Astrocyte (in vitro differentiated cells and primary cell): Measurements from ENCODE around the gene KLRC4.

Experiments
- CTCF ChIP-seq: IDR thresholded peaks from 2 replicates; pipeline ENCODE4 v1.5.1; 2011; ENCODE audit warnings: low read depth, mild to moderate bottlenecking, inconsistent platforms, low read length, moderate library complexity; ENCODE audit not compliant: insufficient read depth
- EZH2 ChIP-seq: IDR thresholded peaks from 2 replicates; pipeline ENCODE4 v1.6.1; 2012; ENCODE audit warnings: mild to moderate bottlenecking, low read length, inconsistent platforms; ENCODE audit not compliant: insufficient read depth

GRCh38 chr12:10395390-10395998, 14.1 kb downstream of the KLRC4 start:
- TF ChIP-seq CTCF (no peak), EZH2 (no peak)
